GM10847 (cell line): ENCODE results near the gene CLEC10A.

ENCODE experiments used
- POLR2A ChIP-seq: IDR thresholded peaks from 2 replicates; pipeline ENCODE4 v1.6.1; 2011; ENCODE audit not compliant: insufficient read length; ENCODE audit errors: extremely low read depth

CLEC10A gene

GRCh38 chr17:7081341-7082062 lies 1.5 kb upstream of the CLEC10A start:
- TF ChIP-seq POLR2A, result no peak

GRCh38 chr17:7080456-7081041 lies 498 bp upstream of the CLEC10A start:
- no peak for TF ChIP-seq POLR2A

GRCh38 chr17:7078711-7079110 lies 1.3 kb downstream of the CLEC10A start:
- TF ChIP-seq POLR2A, result no peak

- no peak for TF ChIP-seq POLR2A
Measured at GRCh38 chr17:7077911-7078546, 2.0 kb downstream of the CLEC10A start.

- no peak for TF ChIP-seq POLR2A
Measured at GRCh38 chr17:7074931-7075330, 5.1 kb downstream of the CLEC10A start.

- TF ChIP-seq POLR2A, result no peak
Measured at GRCh38 chr17:7072406-7072805, 7.6 kb downstream of the CLEC10A start.

GRCh38 chr17:7070712-7071111 lies 9.3 kb downstream of the CLEC10A start:
- no peak for TF ChIP-seq POLR2A

- TF ChIP-seq POLR2A, result no peak
Measured at GRCh38 chr17:7068268-7068667, 11.8 kb downstream of the CLEC10A start.

- no peak for TF ChIP-seq POLR2A
Measured at GRCh38 chr17:7067198-7067597, 12.9 kb downstream of the CLEC10A start.

GRCh38 chr17:7064261-7064660 lies 15.8 kb downstream of the CLEC10A start:
- TF ChIP-seq POLR2A, result no peak

- no peak for TF ChIP-seq POLR2A
Measured at GRCh38 chr17:7063518-7064094, 16.4 kb downstream of the CLEC10A start.

GRCh38 chr17:7060165-7060891 lies 19.7 kb downstream of the CLEC10A start:
- TF ChIP-seq POLR2A, result no peak

- no peak for TF ChIP-seq POLR2A
Measured at GRCh38 chr17:7058831-7059447, 21.1 kb downstream of the CLEC10A start.

GRCh38 chr17:7056386-7056785 lies 23.7 kb downstream of the CLEC10A start:
- no peak for TF ChIP-seq POLR2A

GRCh38 chr17:7048968-7049367 lies 31.1 kb downstream of the CLEC10A start:
- no peak for TF ChIP-seq POLR2A
